Panc1 (cell line): Measurements from ENCODE around the gene IZUMO4.

Experiments used
- POLR2AphosphoS5 ChIP-seq: IDR thresholded peaks from 2 replicates; pipeline ENCODE4 v1.6.1; 2012; ENCODE audit warnings: mild to moderate bottlenecking, low read depth, low read length, moderate library complexity
- REST ChIP-seq, 2 experiments: IDR thresholded peaks; 2 replicates each; pipeline ENCODE4 v1.6.1; 2011 to 2012; ENCODE audit warnings: low read depth in 2 of 2, control low read depth in 1 of 2, low read length in 1 of 2, mild to moderate bottlenecking in 1 of 2, moderate library complexity in 1 of 2; ENCODE audit not compliant: insufficient read depth in 1 of 2
- SIN3A ChIP-seq: IDR thresholded peaks from 2 replicates; pipeline ENCODE4 v1.6.1; 2012; ENCODE audit warnings: low read depth, mild to moderate bottlenecking, low read length, moderate library complexity, borderline replicate concordance; ENCODE audit not compliant: insufficient read depth
- TF ChIP-seq, protein P1 (sequence below): fragments of 450-650 bp; IDR thresholded peaks from 2 replicates; pipeline ENCODE4 v1.5.1; 2017; ENCODE audit warnings: mild to moderate bottlenecking

DNA sequence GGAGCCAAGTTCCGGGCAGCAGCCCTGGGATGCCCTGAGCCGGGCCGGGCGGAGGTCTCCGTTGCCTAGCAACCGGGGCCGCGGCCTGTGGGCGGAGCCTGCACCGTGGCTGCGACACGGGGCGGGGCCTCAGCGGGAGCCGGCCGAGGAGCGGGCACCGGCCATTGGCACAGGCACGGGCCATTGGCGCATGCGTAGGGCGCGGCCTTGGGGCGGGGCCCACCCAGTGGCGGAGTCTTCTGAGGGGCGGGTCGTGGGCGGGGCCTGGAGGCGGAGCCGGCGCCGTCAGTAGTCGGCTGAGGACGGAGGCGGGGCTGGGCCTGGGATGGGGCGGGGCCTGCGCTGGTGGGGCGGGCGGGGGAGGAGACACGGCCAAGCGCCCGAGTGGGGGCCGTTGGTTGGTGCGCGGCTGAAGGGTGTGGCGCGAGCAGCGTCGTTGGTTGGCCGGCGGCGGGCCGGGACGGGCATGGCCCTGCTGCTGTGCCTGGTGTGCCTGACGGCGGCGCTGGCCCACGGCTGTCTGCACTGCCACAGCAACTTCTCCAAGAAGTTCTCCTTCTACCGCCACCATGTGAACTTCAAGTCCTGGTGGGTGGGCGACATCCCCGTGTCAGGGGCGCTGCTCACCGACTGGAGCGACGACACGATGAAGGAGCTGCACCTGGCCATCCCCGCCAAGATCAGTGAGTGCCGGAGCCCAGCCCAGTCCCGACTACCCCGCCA lies at the start of gene IZUMO4:
- TF ChIP-seq POLR2AphosphoS5 (no peak), REST (IDR thresholded peaks at IDR 0.05; ENCODE audit: insufficient read depth in 1 of 2, low read depth in 2 of 2, low read length in 1 of 2) (no peak), SIN3A (no peak)
- TF ChIP-seq, protein P1, sequence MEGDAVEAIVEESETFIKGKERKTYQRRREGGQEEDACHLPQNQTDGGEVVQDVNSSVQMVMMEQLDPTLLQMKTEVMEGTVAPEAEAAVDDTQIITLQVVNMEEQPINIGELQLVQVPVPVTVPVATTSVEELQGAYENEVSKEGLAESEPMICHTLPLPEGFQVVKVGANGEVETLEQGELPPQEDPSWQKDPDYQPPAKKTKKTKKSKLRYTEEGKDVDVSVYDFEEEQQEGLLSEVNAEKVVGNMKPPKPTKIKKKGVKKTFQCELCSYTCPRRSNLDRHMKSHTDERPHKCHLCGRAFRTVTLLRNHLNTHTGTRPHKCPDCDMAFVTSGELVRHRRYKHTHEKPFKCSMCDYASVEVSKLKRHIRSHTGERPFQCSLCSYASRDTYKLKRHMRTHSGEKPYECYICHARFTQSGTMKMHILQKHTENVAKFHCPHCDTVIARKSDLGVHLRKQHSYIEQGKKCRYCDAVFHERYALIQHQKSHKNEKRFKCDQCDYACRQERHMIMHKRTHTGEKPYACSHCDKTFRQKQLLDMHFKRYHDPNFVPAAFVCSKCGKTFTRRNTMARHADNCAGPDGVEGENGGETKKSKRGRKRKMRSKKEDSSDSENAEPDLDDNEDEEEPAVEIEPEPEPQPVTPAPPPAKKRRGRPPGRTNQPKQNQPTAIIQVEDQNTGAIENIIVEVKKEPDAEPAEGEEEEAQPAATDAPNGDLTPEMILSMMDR, result no peak; the same call in 1 of the 2 replicates
